ENCODE measurements around the gene VSNL1.

DNA sequence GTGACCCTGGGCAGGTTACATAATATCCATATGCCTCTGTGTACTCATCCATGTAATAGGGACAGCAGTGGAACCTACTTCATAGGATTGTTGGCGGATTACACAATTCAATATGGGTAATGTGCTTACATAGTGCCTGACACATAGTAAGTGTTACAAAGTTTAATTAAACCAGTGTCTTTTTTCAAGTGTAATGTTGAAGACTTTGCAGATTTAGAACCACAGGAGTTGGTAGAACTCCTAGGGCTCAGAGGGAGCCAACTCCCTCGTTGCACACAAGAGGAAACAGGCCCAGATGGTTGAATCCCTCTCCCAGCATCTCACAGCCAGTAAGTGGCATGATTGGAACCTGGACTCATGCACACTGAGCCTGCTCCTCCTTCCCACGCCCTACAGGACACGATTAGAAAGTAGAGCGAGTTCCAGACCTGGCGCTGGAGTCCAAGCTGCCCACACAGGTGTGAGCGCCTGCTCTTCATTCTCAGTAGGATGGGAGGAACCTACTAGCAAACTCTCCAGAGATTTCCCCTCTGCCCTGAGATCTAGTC lies 97.8 kb downstream of the VSNL1 start:
- no peak for TF ChIP-seq EZH2 (IDR thresholded peaks at IDR 0.05; ENCODE audit: low read length, missing control alignments)
- TF ChIP-seq, protein P1, sequence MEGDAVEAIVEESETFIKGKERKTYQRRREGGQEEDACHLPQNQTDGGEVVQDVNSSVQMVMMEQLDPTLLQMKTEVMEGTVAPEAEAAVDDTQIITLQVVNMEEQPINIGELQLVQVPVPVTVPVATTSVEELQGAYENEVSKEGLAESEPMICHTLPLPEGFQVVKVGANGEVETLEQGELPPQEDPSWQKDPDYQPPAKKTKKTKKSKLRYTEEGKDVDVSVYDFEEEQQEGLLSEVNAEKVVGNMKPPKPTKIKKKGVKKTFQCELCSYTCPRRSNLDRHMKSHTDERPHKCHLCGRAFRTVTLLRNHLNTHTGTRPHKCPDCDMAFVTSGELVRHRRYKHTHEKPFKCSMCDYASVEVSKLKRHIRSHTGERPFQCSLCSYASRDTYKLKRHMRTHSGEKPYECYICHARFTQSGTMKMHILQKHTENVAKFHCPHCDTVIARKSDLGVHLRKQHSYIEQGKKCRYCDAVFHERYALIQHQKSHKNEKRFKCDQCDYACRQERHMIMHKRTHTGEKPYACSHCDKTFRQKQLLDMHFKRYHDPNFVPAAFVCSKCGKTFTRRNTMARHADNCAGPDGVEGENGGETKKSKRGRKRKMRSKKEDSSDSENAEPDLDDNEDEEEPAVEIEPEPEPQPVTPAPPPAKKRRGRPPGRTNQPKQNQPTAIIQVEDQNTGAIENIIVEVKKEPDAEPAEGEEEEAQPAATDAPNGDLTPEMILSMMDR (conservative IDR thresholded peaks at IDR 0.05 in 1 of 2, IDR thresholded peaks at IDR 0.05 in 1 of 2; ENCODE audit: low read depth in 1 of 2, low read length in 2 of 2): no peak

All from fibroblast of lung (primary cell).